Aorta (tissue), 5 donors: ENCODE measurements around the gene ARHGAP30. TPM values are rescaled to one million over a fixed set of nuclear protein-coding genes. Genes with fewer than 3 reads are reported as not detected.
"Not testable (repeated sequence)": the region's sequence is repeated elsewhere in the genome, so short reads cannot be mapped to it uniquely, and the experiment has no call there.

Source experiments
- ATAC-seq: fragments of 200-7000 bp; cut with Tn5 transposase; one replicate; pipeline ENCODE4 v1.9.1; 2022; ENCODE audit warnings: moderate library complexity; ENCODE audit not compliant: low FRiP score
- DNase-seq, 2 donors: peaks; one replicate each; pipeline ENCODE4 v3.0.0-alpha.2; 2020
- H3K27ac ChIP-seq, 2 donors: one replicate each; pipeline ENCODE4 v1.5.1; 2013; ENCODE audit warnings: low read length in 2 of 2, mild to moderate bottlenecking in 2 of 2, moderate library complexity in 2 of 2, control low read depth in 1 of 2, inconsistent platforms in 1 of 2, low read depth in 1 of 2
- H3K27me3 ChIP-seq, 2 donors: one replicate each; pipeline ENCODE4 v1.6.1; 2013; ENCODE audit warnings: control low read depth in 1 of 2, low read length in 1 of 2, mild to moderate bottlenecking in 1 of 2, moderate library complexity in 1 of 2; ENCODE audit not compliant: insufficient read depth in 2 of 2, control insufficient read depth in 1 of 2
- H3K36me3 ChIP-seq, 2 donors: one replicate each; pipeline ENCODE4 v1.6.1; 2013; ENCODE audit warnings: control low read depth in 1 of 2, low read length in 1 of 2, mild to moderate bottlenecking in 1 of 2; ENCODE audit not compliant: insufficient read depth in 2 of 2, control insufficient read depth in 1 of 2
- H3K4me1 ChIP-seq, 2 donors: one replicate each; pipeline ENCODE4 v1.6.1; 2013; ENCODE audit warnings: low read length in 2 of 2, control low read depth in 1 of 2, mild to moderate bottlenecking in 1 of 2, moderate library complexity in 1 of 2; ENCODE audit not compliant: insufficient read depth in 2 of 2, control insufficient read depth in 1 of 2
- H3K4me3 ChIP-seq, 2 donors: one replicate each; pipeline ENCODE4 v1.5.1; 2013; ENCODE audit warnings: low read length in 2 of 2, control low read depth in 1 of 2, mild to moderate bottlenecking in 1 of 2
- H3K9me3 ChIP-seq: one replicate; pipeline ENCODE4 v1.6.1; 2013; ENCODE audit warnings: mild to moderate bottlenecking, low read length; ENCODE audit not compliant: control insufficient read depth
- WGBS, 2 donors: extraction: QIAGEN DNeasy Blood & Tissue Kit; methylation state at CpG; one replicate each; pipeline ENCODE4 v1.1.7; 2013; 5-methylcytosine and 5-hydroxymethylcytosine counted together
- intact Hi-C, 2 donors: fragments of 100-400 bp; cut with DNase I; formaldehyde crosslinking; loops; one replicate each; pipeline versions ENCODE4 v1.14.2 to v1.15.0; 2022
- long read RNA-seq, 2 donors: library from polyadenylated mRNA; unstranded; transcript quantifications; one replicate each; pipeline ENCODE4 v2.0.0, GENCODE V29; 2020 to 2021
- polyA plus RNA-seq, 2 donors: library from polyadenylated mRNA; stranded (reverse); fragments of 200-250 nt; gene quantifications; one replicate each; pipeline ENCODE4 v1.2.3, GENCODE V29; 2013
- total RNA-seq, 2 donors: library from RNA; stranded (reverse); fragmentation: NEBNext Ultra II Directional; extraction: Animal tissue kit (Norgen Biotek cat#: 25700); gene quantifications; one replicate each; pipeline ENCODE4 v1.2.1, GENCODE V29; 2021
- donor health status: healthy with polysubstance abuse.
- donor health status: Bipolar disorder and iron deficiency.
- donor health status: DM: no; HTN: no; CAD: no.
- donor health status: DM: no; HTN: no; CAD: no.
- donor health status: DM: yes; HTN: yes; CAD: no.

ARHGAP30 gene, protein sequence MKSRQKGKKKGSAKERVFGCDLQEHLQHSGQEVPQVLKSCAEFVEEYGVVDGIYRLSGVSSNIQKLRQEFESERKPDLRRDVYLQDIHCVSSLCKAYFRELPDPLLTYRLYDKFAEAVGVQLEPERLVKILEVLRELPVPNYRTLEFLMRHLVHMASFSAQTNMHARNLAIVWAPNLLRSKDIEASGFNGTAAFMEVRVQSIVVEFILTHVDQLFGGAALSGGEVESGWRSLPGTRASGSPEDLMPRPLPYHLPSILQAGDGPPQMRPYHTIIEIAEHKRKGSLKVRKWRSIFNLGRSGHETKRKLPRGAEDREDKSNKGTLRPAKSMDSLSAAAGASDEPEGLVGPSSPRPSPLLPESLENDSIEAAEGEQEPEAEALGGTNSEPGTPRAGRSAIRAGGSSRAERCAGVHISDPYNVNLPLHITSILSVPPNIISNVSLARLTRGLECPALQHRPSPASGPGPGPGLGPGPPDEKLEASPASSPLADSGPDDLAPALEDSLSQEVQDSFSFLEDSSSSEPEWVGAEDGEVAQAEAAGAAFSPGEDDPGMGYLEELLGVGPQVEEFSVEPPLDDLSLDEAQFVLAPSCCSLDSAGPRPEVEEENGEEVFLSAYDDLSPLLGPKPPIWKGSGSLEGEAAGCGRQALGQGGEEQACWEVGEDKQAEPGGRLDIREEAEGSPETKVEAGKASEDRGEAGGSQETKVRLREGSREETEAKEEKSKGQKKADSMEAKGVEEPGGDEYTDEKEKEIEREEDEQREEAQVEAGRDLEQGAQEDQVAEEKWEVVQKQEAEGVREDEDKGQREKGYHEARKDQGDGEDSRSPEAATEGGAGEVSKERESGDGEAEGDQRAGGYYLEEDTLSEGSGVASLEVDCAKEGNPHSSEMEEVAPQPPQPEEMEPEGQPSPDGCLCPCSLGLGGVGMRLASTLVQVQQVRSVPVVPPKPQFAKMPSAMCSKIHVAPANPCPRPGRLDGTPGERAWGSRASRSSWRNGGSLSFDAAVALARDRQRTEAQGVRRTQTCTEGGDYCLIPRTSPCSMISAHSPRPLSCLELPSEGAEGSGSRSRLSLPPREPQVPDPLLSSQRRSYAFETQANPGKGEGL
- total RNA-seq (10 to 100 TPM; 14.7 to 20.5 TPM), polyA plus RNA-seq (10 to 100 TPM in 1 of 2 donors, 1 to 10 TPM in 1; 1.3 to 12.1 TPM)
- long read RNA-seq, donor 1, full-length matches to known transcripts: 30 of 65 reads
- long read RNA-seq, donor 1, partial matches to known transcripts: 3 of 65 reads
- long read RNA-seq, donor 1, other reads (novel, unspliced or antisense): 32 of 65 reads
- long read RNA-seq, donor 2, full-length matches to known transcripts: 4 of 12 reads
- long read RNA-seq, donor 2, partial matches to known transcripts: 2 of 12 reads
- long read RNA-seq, donor 2, other reads (novel, unspliced or antisense): 6 of 12 reads

DNA sequence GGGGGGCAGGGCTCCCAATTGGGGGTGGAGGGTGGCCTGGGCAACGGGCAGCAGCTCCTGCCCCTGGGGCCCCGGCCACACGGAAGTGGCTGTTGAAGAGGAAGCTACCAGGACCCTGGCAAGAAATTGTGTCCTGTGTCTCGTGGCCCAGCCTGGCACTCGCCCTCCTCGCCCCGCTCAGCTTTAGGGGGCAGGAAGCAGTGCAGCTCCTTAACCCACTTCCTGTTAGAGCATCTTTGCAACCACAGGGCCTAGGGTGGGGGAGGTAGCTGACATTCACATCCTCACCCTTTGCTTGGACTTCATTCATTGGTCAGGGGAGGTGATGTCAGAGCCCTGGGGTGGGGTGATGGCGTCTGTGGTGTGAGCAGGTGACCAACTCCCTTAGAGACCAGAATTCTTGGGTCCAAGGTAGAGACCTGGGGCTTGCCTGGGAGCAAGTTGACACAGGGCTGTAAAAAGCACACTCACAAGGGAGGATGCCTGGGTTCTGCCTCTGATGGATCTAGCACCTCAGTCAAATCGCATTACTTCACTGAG lies at the start of gene ARHGAP30:
Gene ARHGAP30 (minus strand): TSS at position 161 of the 540 bp plus-strand sequence. CDS start 267 bp downstream, outside the sequence.
- 80 to 83% methylated on average over 9 of the region's 9 CpGs for WGBS, 2 donors
- ATAC-seq: peak; percentile 47
- Histone ChIP-seq H3K4me1 (no peaks in the 10 kb centered on the region), H3K9me3 (no peaks in the 10 kb centered on the region), H3K4me3 (no peak within 1 kb of the TSS), H3K27me3 (no peaks in the 10 kb centered on the region), H3K36me3 (no peaks in the 10 kb centered on the region), H3K27ac (no peak within 1 kb of the TSS)
- intact Hi-C loops: no loop called here
- peak; percentile 81 to 90 for DNase-seq

DNA sequence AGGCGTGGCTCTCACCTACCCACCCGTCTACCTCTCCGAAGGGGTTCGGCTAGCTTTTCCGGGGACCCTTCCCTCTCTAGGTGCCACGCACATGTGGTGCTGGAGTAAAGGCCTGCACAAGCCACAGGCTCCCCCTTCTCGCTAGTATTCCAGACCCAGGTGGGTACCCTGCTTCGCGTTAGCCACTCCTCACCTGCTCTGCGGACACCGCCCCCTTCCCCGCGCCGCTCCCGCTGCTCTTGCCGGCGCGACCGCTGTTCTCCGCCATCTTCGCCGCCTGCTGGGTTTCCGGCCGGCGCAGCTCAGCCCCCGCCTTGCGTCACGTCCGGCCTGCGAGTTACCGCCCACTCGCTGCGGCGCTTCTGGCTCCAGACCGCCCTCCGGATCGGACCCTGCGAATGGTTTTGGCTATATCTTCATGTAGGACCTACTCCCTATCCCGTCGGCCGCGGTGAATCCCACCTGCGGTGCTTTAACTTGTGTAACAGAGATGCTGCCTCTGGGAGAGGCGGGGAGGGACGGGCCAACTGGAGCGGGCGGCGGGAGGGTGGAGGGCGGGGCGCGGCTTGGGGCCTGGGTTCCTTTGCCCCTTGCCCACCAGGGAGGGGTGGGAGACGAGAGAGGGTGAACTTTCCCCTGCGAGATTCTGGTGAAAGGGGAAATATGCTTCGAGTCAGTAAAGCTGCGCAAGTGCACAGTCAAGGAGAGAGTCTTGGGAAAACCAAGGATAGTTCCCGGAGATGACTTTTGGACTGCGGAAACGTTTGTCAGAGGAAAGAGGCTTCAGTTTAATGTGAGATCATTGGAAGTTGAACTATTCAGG lies 48.3 kb upstream of the ARHGAP30 start, which contains the start of the genes NIT1 and PFDN2:
Gene NIT1 (plus strand): TSS at position 347 of the 823 bp plus-strand sequence. CDS start 72 bp downstream, at position 419.
Gene PFDN2 (minus strand): TSS at position 279 of the 823 bp plus-strand sequence. CDS start 11 bp downstream, at position 268.
- H3K4me1 ChIP-seq: peaks cover 0 to 3% of the 10 kb centered on the region in 2 donors
- H3K27me3 ChIP-seq: no peaks in the 10 kb centered on the region
- peak within 1 kb of the TSS; percentile 4 to 65 for H3K4me3 ChIP-seq
- H3K9me3 ChIP-seq: no peaks in the 10 kb centered on the region
- ATAC-seq (peak; percentile 95), DNase-seq (peak; percentile 90 to 97)
- peaks cover 2 to 9% of the 10 kb centered on the region in 2 donors for H3K36me3 ChIP-seq
- WGBS, 2 donors: 0% methylated on average over 57 to 58 of the region's 58 CpGs
- peak within 1 kb of the TSS; percentile 20 to 26 for H3K27ac ChIP-seq
- intact Hi-C loops: loop anchor here in 1 of 2 donors (5.0 kb wide), 1 partner anchor 71 kb away; the partner anchor contains the start of gene USF1

DNA sequence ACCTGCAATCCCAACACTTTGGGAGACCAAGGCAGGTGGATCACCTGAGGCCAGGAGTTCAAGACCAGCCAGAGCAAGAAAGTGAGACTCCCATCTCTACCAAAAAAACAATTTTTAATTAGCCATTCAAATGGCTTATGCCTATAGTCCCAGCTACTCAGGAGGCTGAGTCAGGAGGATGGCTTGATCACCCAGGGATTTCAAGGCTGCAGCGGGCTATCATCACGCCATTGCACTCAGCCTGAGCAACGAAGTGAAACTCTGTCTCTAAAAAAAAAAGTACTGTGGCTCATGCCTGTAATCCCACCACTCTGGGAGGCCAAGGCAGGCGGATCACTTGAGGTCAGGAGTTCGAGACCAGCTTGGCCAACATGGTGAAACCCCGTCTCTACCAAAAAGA lies 46.3 kb upstream of the ARHGAP30 start:
- H3K27ac ChIP-seq, DNase-seq, H3K4me1 ChIP-seq, H3K9me3 ChIP-seq, H3K36me3 ChIP-seq, ATAC-seq, H3K4me3 ChIP-seq, H3K27me3 ChIP-seq: not testable (repeated sequence)
- intact Hi-C loops: loop anchor here in 1 of 2 donors (5.0 kb wide), 1 partner anchor 69 kb away; the partner anchor contains the start of gene USF1
- WGBS, 2 donors: 88 to 89% methylated on average over 6 of the region's 6 CpGs

DNA sequence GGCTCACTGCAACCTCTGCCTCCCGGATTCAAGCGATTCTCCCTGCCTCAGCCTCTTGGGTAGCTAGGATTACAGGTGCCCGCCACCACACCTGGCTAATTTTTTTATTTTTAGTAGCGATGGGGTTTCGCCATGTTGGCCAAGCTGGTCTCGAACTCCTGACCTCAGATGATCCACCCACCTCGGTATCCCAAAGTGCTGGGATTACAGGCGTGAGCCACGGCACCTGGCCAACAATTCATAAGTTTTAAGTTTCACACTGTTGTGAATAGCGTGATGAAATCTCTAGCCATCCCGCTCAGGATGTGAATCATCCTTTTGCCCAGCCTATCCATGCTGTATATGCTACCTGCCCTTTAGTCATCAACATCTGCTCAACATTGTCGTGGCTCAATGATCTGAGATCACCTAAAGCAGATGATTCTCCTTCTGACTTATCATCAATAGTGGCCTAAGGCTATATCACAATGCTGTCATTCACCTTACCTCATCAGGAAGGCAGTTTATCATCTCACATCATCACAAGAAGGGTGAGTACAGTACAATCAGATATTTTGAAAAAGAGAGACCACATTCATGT lies 45.5 kb upstream of the ARHGAP30 start:
- DNase-seq (no peak), ATAC-seq (no peak)
- Histone ChIP-seq H3K4me3 (no peak overlapping the region), H3K9me3 (no peaks in the 10 kb centered on the region), H3K36me3 (no peaks in the 10 kb centered on the region), H3K4me1 (peaks cover 0 to 3% of the 10 kb centered on the region in 2 donors), H3K27me3 (no peaks in the 10 kb centered on the region), H3K27ac (no peak overlapping the region)
- WGBS, 2 donors: 94 to 95% methylated on average over 12 of the region's 12 CpGs
- intact Hi-C loops: loop anchor here in 1 of 2 donors (5.0 kb wide), 1 partner anchor 68 kb away; the partner anchor contains the start of gene USF1

DNA sequence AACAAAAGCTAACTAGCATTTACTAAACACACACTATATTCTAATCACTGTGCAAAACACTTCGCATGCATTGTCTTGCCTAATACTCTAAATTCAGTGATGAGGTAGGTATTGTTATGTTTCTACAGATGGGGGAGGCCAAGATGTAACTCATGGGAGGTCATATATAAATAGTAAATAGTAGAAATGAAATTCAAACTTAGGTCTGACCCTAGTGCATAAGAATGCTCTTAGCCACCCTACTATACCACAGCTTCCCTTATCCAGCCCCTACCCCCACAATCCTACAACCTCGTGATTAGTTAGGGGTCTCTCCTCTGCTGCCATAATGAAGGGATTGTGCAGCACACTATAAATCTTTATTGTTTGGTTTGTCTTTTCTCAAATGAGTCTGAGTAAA lies 44.9 kb upstream of the ARHGAP30 start:
- Histone ChIP-seq H3K4me3 (no peak overlapping the region), H3K9me3 (no peaks in the 10 kb centered on the region), H3K27me3 (no peaks in the 10 kb centered on the region), H3K4me1 (peaks cover 0 to 3% of the 10 kb centered on the region in 2 donors), H3K36me3 (no peaks in the 10 kb centered on the region), H3K27ac (no peak overlapping the region)
- WGBS, 2 donors: 84 to 87% methylated on average over 2 of the region's 2 CpGs
- ATAC-seq: no peak
- no peak for DNase-seq
- intact Hi-C loops: no loop called here

DNA sequence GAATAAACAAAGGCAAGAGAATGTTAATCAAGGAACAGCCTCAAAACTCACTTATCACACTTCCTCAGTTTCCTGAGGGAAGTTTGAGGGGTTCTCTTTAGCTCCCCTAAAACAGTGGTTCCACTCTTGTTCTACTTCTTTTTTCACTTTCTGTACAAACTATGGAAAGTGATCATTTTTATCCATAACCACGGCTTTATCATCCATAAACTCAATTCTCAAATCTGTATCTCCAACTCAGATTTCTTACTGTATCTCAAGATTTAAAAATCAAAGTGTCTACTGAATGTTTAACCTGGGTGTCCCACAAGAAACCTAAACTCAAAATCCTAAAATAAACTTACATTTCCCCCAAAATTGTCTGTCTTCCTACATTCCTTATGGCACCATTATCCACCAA lies 44.2 kb upstream of the ARHGAP30 start:
- no peak for DNase-seq
- H3K27me3 ChIP-seq: no peaks in the 10 kb centered on the region
- intact Hi-C loops: no loop called here
- no peaks in the 10 kb centered on the region for H3K36me3 ChIP-seq
- H3K4me1 ChIP-seq: peaks cover 0 to 3% of the 10 kb centered on the region in 2 donors
- H3K27ac ChIP-seq: no peak overlapping the region
- H3K9me3 ChIP-seq: no peaks in the 10 kb centered on the region
- ATAC-seq: no peak
- 90 to 94% methylated on average over 1 of the region's 1 CpG for WGBS, 2 donors
- no peak overlapping the region for H3K4me3 ChIP-seq

DNA sequence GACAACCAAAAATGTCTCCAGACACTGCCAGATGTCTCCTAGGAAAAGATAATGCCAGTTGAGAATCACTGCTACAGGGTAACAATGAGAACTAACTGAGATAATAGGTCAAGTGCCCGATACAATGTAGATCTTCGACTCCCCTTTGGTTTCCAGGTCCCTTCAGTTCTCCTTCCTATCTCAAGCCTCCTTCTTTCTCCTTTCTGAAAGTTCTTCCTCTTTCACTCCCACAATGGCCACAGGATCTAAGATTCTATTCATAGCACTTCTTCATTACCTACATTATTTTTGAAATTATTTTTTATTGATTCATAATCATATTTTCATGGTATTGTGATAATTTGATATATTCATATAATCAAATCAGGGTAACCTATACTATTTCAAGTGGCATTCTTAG lies 41.8 kb upstream of the ARHGAP30 start:
- 87 to 98% methylated on average over 2 of the region's 2 CpGs for WGBS, 2 donors
- ATAC-seq: no peak
- H3K27ac ChIP-seq: no peak overlapping the region

More for the DNA sequence above, 41.8 kb upstream of the ARHGAP30 start:
- Histone ChIP-seq H3K9me3 (no peaks in the 10 kb centered on the region), H3K27me3 (no peaks in the 10 kb centered on the region), H3K4me3 (no peak overlapping the region), H3K4me1 (peaks cover 0 to under 1% of the 10 kb centered on the region in 2 donors), H3K36me3 (no peaks in the 10 kb centered on the region)
- intact Hi-C loops: no loop called here
- no peak for DNase-seq
